ENCODE data around the gene PUM2. TPM values are rescaled to one million over a fixed set of nuclear protein-coding genes. Genes with fewer than 3 reads are reported as not detected.

Gene PUM2
- total and polyA plus RNA-seq, 2 of the 8 experiments (the other 6 are each of a cell fraction or from before 2014, with no cell fraction given) = 46.6 to 114 TPM

- H2BK12ac ChIP-seq (ENCODE audit: low read depth, low read length) = no peak overlapping the region
- H3K9me3 ChIP-seq (ENCODE audit: insufficient read depth in 2 of 2, low read depth in 1 of 2, low read length in 1 of 2) = no peaks in the 10 kb centered on the region
- no peak overlapping the region for H2AFZ ChIP-seq (ENCODE audit: low read length)
- H3K14ac ChIP-seq (ENCODE audit: insufficient read length) = no peak overlapping the region
- no peak overlapping the region for H3K9ac ChIP-seq (replicated peaks in 1 of 4; ENCODE audit: extremely low read depth in 1 of 4, low read depth in 3 of 4, low read length in 3 of 4)
- H4K20me1 ChIP-seq (replicated peaks in 1 of 2; ENCODE audit: control insufficient read depth in 1 of 2, insufficient read depth in 2 of 2, low read length in 2 of 2) = no peaks in the 10 kb centered on the region
- TF ChIP-seq TCF12 (IDR thresholded peaks at IDR 0.05; ENCODE audit: low read depth, low read length) (no peak), CEBPB (IDR thresholded peaks at IDR 0.05; ENCODE audit: low read depth, low read length) (0 out of 2 replicates have a peak, but pooled peaks have one; percentile 30)
- H3K4ac ChIP-seq (replicated peaks; ENCODE audit: insufficient read length, low read depth, low read length) = no peak overlapping the region
- H3K56ac ChIP-seq (replicated peaks; ENCODE audit: insufficient read length, low read depth, low read length) = no peak overlapping the region
- H3K36me3 ChIP-seq (ENCODE audit: control insufficient read depth in 2 of 4, insufficient read depth in 4 of 4, low read length in 3 of 4) = no peaks in the 10 kb centered on the region
- H4K8ac ChIP-seq (ENCODE audit: extremely low read depth, insufficient read depth, low read length) = no peak overlapping the region
- H3K27ac ChIP-seq (ENCODE audit: low read depth, low read length) = no peak overlapping the region
- FAIRE-seq (no peak), DNase-seq (ENCODE audit: low read depth in 1 of 2, low spot score in 2 of 2) (peak in 1 of 2 experiments; percentile 14)
- H3K4me1 ChIP-seq (replicated peaks in 1 of 4; ENCODE audit: control insufficient read depth in 3 of 4, insufficient read depth in 4 of 4, low read length in 3 of 4) = peaks cover 5 to 15% (median 8%) of the 10 kb centered on the region in 4 experiments; a peak in 6 of 7 replicates
- POLR2A ChIA-PET (ENCODE audit: partially characterized antibody) = no interaction called here
- no peak overlapping the region for H4K5ac ChIP-seq (ENCODE audit: insufficient read length, low read depth, low read length)
- 89% methylated on average over 6 of the region's 8 CpGs; no CpG with 5 or more reads in 1 of the 2 experiments for WGBS, 2 experiments (ENCODE audit: extremely low coverage in 1 of 2, insufficient coverage in 1 of 2, insufficient read length in 1 of 2, insufficient replicate concordance in 2 of 2, low coverage in 1 of 2, low lambda C conversion rate in 2 of 2, missing lambda C conversion rate in 1 of 2)
- no peak overlapping the region for H3K4me2 ChIP-seq (ENCODE audit: insufficient read depth in 1 of 2, low read depth in 2 of 2, low read length in 2 of 2)
- no peak overlapping the region for H2BK15ac ChIP-seq (ENCODE audit: low read length)
- no peaks in the 10 kb centered on the region for H3K79me2 ChIP-seq (ENCODE audit: control insufficient read depth in 1 of 2, insufficient read depth in 2 of 2, low read length in 2 of 2)
- no peak overlapping the region for H2AK5ac ChIP-seq (ENCODE audit: low read depth, low read length)
- H3K23ac ChIP-seq (ENCODE audit: insufficient read length) = no peak overlapping the region
- no peak overlapping the region for H3K4me3 ChIP-seq (ENCODE audit: extremely low read depth in 1 of 4, insufficient read depth in 2 of 4, low read depth in 3 of 4, low read length in 4 of 4)
- no peak overlapping the region for H4K91ac ChIP-seq (replicated peaks; ENCODE audit: insufficient read length, low read length)
- no peaks in the 10 kb centered on the region for H3K79me1 ChIP-seq (ENCODE audit: low read depth, low read length)
- no peak overlapping the region for H2BK120ac ChIP-seq (replicated peaks; ENCODE audit: low read depth, low read length)
- CTCF ChIA-PET (ENCODE audit: partially characterized antibody) = interaction anchor here (1.2 to 6.8 kb wide), 3 partner anchors 9 to 125 kb away, joined by 3 to 63 read pairs (median 23); no protein-coding TSS in a partner anchor
- peaks cover 3% of the 10 kb centered on the region; the same call in 1 of the 2 replicates for H3K23me2 ChIP-seq (ENCODE audit: low read depth, low read length)
- H3K18ac ChIP-seq (ENCODE audit: extremely low read depth, low read length) = no peak overlapping the region
- H3K27me3 ChIP-seq (replicated peaks in 1 of 4; ENCODE audit: control insufficient read depth in 3 of 4, extremely low read depth in 1 of 4, insufficient read depth in 3 of 4, low read length in 3 of 4) = peaks cover 0 to 7% (median 4%) of the 10 kb centered on the region in 4 experiments; a peak in 4 of 7 replicates
- H2BK20ac ChIP-seq (ENCODE audit: low read length) = no peak overlapping the region
- H2BK5ac ChIP-seq (ENCODE audit: low read depth, low read length) = no peak overlapping the region
Measured at GRCh38 chr2:20229322-20230113, 121.1 kb downstream of the PUM2 start.

Data from H1 (cell line).